DOHH2 (cell line): ENCODE data around the gene RUNDC1.
"Not testable (repeated sequence)": the region's sequence is repeated elsewhere in the genome, so short reads cannot be mapped to it uniquely, and the experiment has no call there.

Experiments
- H3F3A ChIP-seq: fragments of 200-600 bp; sonication (generic), shearing (Covaris generic); 2 replicates; pipeline ENCODE4 v1.6.0; 2016; ENCODE audit warnings: antibody characterized with exemption, mild to moderate bottlenecking; ENCODE audit not compliant: control insufficient read depth, insufficient read depth
- H3K27ac ChIP-seq: fragments of 200-600 bp; sonication (generic); 2 replicates; pipeline ENCODE4 v1.5.1; 2014; ENCODE audit warnings: low read depth, mild to moderate bottlenecking, low read length, moderate library complexity
- H3K27me3 ChIP-seq: fragments of 200-600 bp; sonication (generic); 2 replicates; pipeline ENCODE4 v1.6.1; 2014; ENCODE audit warnings: mild to moderate bottlenecking, low read length, mixed read lengths; ENCODE audit not compliant: control insufficient read depth
- H3K36me3 ChIP-seq: fragments of 200-600 bp; sonication (generic); 2 replicates; pipeline ENCODE4 v1.6.1; 2014; ENCODE audit warnings: mild to moderate bottlenecking, low read length, moderate library complexity, mixed read lengths; ENCODE audit not compliant: control insufficient read depth
- H3K4me1 ChIP-seq: fragments of 200-600 bp; sonication (generic); 2 replicates; pipeline ENCODE4 v1.6.1; 2014; ENCODE audit warnings: mild to moderate bottlenecking, low read length, mixed read lengths; ENCODE audit not compliant: control insufficient read depth
- H3K4me2 ChIP-seq: fragments of 200-600 bp; sonication (generic); 2 replicates; pipeline ENCODE4 v1.6.0; 2014; ENCODE audit warnings: mild to moderate bottlenecking, low read length, moderate library complexity
- H3K4me3 ChIP-seq: fragments of 200-600 bp; sonication (generic); 2 replicates; pipeline ENCODE4 v1.5.1; 2014; ENCODE audit warnings: mild to moderate bottlenecking, low read length, mixed read lengths
- H3K79me2 ChIP-seq: fragments of 200-600 bp; sonication (generic); 2 replicates; pipeline ENCODE4 v1.6.1; 2014; ENCODE audit warnings: mild to moderate bottlenecking, low read length, mixed read lengths; ENCODE audit not compliant: control insufficient read depth
- H3K9me2 ChIP-seq: fragments of 200-600 bp; sonication (generic); replicated peaks from 2 replicates; pipeline ENCODE4 v1.6.1; 2014; ENCODE audit warnings: mild to moderate bottlenecking, low read length, mixed read lengths; ENCODE audit not compliant: control insufficient read depth
- H3K9me3 ChIP-seq: fragments of 200-600 bp; sonication (generic); 2 replicates; pipeline ENCODE4 v1.6.1; 2014; ENCODE audit warnings: antibody characterized with exemption, low read length, mixed read lengths; ENCODE audit not compliant: control insufficient read depth, insufficient read depth
- H4K20me1 ChIP-seq: fragments of 200-600 bp; sonication (generic); 2 replicates; pipeline ENCODE4 v1.6.0; 2014; ENCODE audit warnings: low read depth, mild to moderate bottlenecking, antibody characterized with exemption, low read length, moderate library complexity; ENCODE audit not compliant: control insufficient read depth, insufficient read depth
- CTCF ChIP-seq: fragments of 200-600 bp; sonication (generic); IDR thresholded peaks from one replicate; pipeline ENCODE4 v1.5.1; 2014; ENCODE audit warnings: antibody characterized with exemption, mild to moderate bottlenecking, low read depth, low read length; ENCODE audit not compliant: poor library complexity, severe bottlenecking
- EZH2phosphoT487 ChIP-seq: fragments of 200-600 bp; sonication (generic); IDR thresholded peaks from 2 replicates; pipeline ENCODE4 v1.6.1; 2017; ENCODE audit warnings: borderline replicate concordance, mild to moderate bottlenecking, antibody characterized with exemption, low read length, moderate library complexity, mixed read lengths

Gene RUNDC1

GRCh38 chr17:42971589-42971988, 8.8 kb upstream of the RUNDC1 start:
- H3K4me3 ChIP-seq: no peak overlapping the region
- no peaks in the 10 kb centered on the region for H3K79me2 ChIP-seq
- H4K20me1 ChIP-seq: no peaks in the 10 kb centered on the region
- no peak overlapping the region for H3K4me2 ChIP-seq
- TF ChIP-seq EZH2phosphoT487: no peak
- TF ChIP-seq CTCF: no peak
- H3K9me2 ChIP-seq: no peaks in the 10 kb centered on the region
- no peaks in the 10 kb centered on the region for H3K36me3 ChIP-seq
- no peak overlapping the region for H3K27ac ChIP-seq
- H3K4me1 ChIP-seq: peaks cover 9% of the 10 kb centered on the region
- H3K9me3 ChIP-seq: no peaks in the 10 kb centered on the region
- no peaks in the 10 kb centered on the region for H3K27me3 ChIP-seq
- peaks cover 5% of the 10 kb centered on the region for H3F3A ChIP-seq

GRCh38 chr17:42973323-42973722, 7.0 kb upstream of the RUNDC1 start:
- H3K4me3 ChIP-seq, H3K9me2 ChIP-seq, H3K79me2 ChIP-seq, H3K4me1 ChIP-seq, H3F3A ChIP-seq, H3K4me2 ChIP-seq, H4K20me1 ChIP-seq, H3K36me3 ChIP-seq, H3K27ac ChIP-seq, H3K9me3 ChIP-seq, H3K27me3 ChIP-seq: not testable (repeated sequence)

DNA sequence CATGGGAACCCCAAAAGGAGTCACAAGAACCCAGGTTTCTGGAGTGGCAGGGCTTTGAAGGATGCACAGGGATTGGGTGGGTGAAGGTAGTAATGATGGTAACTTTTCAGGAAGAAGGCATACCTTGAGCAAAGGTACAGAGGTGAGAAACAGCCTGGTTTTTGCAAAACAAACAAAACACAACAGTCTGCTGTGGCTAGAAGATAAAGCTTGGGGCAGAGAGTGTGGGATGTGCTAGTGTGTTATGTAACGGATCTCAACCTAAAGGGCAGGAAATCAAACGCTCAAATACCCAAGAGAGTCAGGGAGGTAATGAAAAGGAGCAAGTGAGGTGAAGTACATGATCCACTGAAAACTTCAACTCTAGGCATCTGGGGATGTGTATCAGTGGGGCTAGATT, 5.1 kb upstream of the RUNDC1 start:
- H3F3A ChIP-seq: no peaks in the 10 kb centered on the region; the same call in 1 of the 2 replicates
- H3K36me3 ChIP-seq: no peaks in the 10 kb centered on the region
- H3K27me3 ChIP-seq: peaks cover 3% of the 10 kb centered on the region
- H3K27ac ChIP-seq: no peak overlapping the region
- no peaks in the 10 kb centered on the region for H3K9me3 ChIP-seq
- no peak overlapping the region for H3K4me2 ChIP-seq
- TF ChIP-seq EZH2phosphoT487 (no peak), CTCF (no peak)
- no peaks in the 10 kb centered on the region for H3K9me2 ChIP-seq
- H3K79me2 ChIP-seq: no peaks in the 10 kb centered on the region
- H4K20me1 ChIP-seq: no peaks in the 10 kb centered on the region
- peaks cover 10% of the 10 kb centered on the region for H3K4me1 ChIP-seq
- H3K4me3 ChIP-seq: no peak overlapping the region

DNA sequence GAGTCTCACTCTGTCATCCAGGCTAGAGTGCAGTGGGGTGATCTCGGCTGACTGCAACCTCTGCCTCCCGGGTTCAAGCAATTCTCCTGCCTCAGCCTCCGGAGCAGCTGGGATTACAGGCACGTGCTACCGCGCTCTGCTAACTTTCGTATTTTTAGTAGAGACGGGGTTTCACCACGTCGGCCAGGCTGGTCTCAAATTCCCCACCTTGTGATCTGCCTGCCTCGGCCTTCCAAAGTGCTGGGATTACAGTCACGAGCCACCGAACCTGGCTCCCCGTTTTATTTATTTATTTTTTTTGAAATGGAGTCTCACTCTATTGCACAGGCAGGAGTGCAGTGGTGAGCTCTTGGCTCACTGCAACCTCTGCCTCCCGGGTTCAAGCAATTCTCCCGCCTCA, 4.7 kb upstream of the RUNDC1 start:
- H3K79me2 ChIP-seq, H3K9me3 ChIP-seq, H3K27me3 ChIP-seq, H4K20me1 ChIP-seq, H3K36me3 ChIP-seq, H3K4me3 ChIP-seq, H3F3A ChIP-seq, H3K9me2 ChIP-seq, H3K27ac ChIP-seq, H3K4me1 ChIP-seq, H3K4me2 ChIP-seq: not testable (repeated sequence)
